Keratinocyte (primary cell): ENCODE data around the gene SHROOM3. TPM values are rescaled to one million over a fixed set of nuclear protein-coding genes. Genes with fewer than 3 reads are reported as not detected.

ENCODE experiments used
- DNase-seq: peaks from one replicate; pipeline ENCODE4 v3.0.0-alpha.2; 2011; ENCODE audit warnings: low read depth, missing footprints, low spot score
- FAIRE-seq: peaks from 2 replicates; lab custom pipeline; 2011; peaks lifted over from hg19 to GRCh38; lab: Jason Lieb, UNC
- H2AFZ ChIP-seq: 2 replicates; pipeline ENCODE4 v1.6.0; 2012; ENCODE audit warnings: low read length, control low read depth, inconsistent platforms; ENCODE audit not compliant: control insufficient read depth
- H3K27ac ChIP-seq: 2 replicates; pipeline ENCODE4 v1.5.1; 2011; ENCODE audit warnings: low read length; ENCODE audit not compliant: control insufficient read depth, insufficient read depth
- H3K27me3 ChIP-seq: 3 replicates; pipeline ENCODE4 v1.6.0; 2011; ENCODE audit warnings: low read length; ENCODE audit not compliant: control insufficient read depth, insufficient read depth; ENCODE audit errors: extremely low read depth
- H3K36me3 ChIP-seq, 2 experiments: 2 replicates in 1 of 2; 3 replicates in 1 of 2; pipeline ENCODE4 v1.5.1; 2011; ENCODE audit warnings: low read length in 2 of 2, mild to moderate bottlenecking in 1 of 2; ENCODE audit not compliant: control insufficient read depth in 2 of 2, insufficient read depth in 2 of 2; ENCODE audit errors: extremely low read depth in 1 of 2
- H3K4me1 ChIP-seq: 3 replicates; pipeline ENCODE4 v1.5.1; 2011; ENCODE audit warnings: low read length; ENCODE audit not compliant: control insufficient read depth, insufficient read depth; ENCODE audit errors: extremely low read depth
- H3K4me2 ChIP-seq: 3 replicates; pipeline ENCODE4 v1.6.0; 2011; ENCODE audit warnings: low read depth, low read length; ENCODE audit not compliant: control insufficient read depth, insufficient read depth; ENCODE audit errors: extremely low read depth
- H3K4me3 ChIP-seq, 3 experiments: fragments of 200-600 bp in 1 of 3; sonication (generic) in 1 of 3; 2 replicates in 2 of 3; 3 replicates in 1 of 3; pipeline ENCODE4 v1.5.1; 2011 to 2016; ENCODE audit warnings: low read length in 3 of 3, mild to moderate bottlenecking in 3 of 3, control low read depth in 2 of 3, inconsistent platforms in 1 of 3, low read depth in 1 of 3, mixed read lengths in 1 of 3, mixed run types in 1 of 3, moderate library complexity in 1 of 3; ENCODE audit not compliant: control insufficient read depth in 2 of 3, insufficient read depth in 2 of 3; ENCODE audit errors: extremely low read depth in 1 of 3
- H3K79me2 ChIP-seq: 2 replicates; pipeline ENCODE4 v1.6.0; 2012; ENCODE audit warnings: low read length; ENCODE audit not compliant: control insufficient read depth, insufficient read depth
- H3K9ac ChIP-seq: 3 replicates; pipeline ENCODE4 v1.6.0; 2011; ENCODE audit warnings: low read length; ENCODE audit not compliant: control insufficient read depth, insufficient read depth; ENCODE audit errors: extremely low read depth
- H3K9me1 ChIP-seq: 3 replicates; pipeline ENCODE4 v1.6.0; 2011; ENCODE audit warnings: low read length; ENCODE audit not compliant: control insufficient read depth, insufficient read depth; ENCODE audit errors: extremely low read depth
- H3K9me3 ChIP-seq: 2 replicates; pipeline ENCODE4 v1.5.1; 2012; ENCODE audit warnings: low read depth, low read length; ENCODE audit not compliant: control insufficient read depth
- H4K20me1 ChIP-seq: 3 replicates; pipeline ENCODE4 v1.6.0; 2011; ENCODE audit warnings: low read length; ENCODE audit not compliant: control insufficient read depth, insufficient read depth; ENCODE audit errors: extremely low read depth
- CTCF ChIP-seq, 3 experiments: IDR thresholded peaks in 1 of 3; conservative IDR thresholded peaks in 1 of 3; optimal IDR thresholded peaks in 1 of 3; 2 replicates in 2 of 3; 3 replicates in 1 of 3; pipeline versions ENCODE3 to v1.5.1; 2011; ENCODE audit warnings: low read length in 3 of 3, mild to moderate bottlenecking in 3 of 3, moderate library complexity in 2 of 3, control low read depth in 1 of 3, inconsistent platforms in 1 of 3; ENCODE audit not compliant: insufficient read depth in 2 of 3; ENCODE audit errors: extremely low read depth in 1 of 3
- EZH2 ChIP-seq: IDR thresholded peaks from one replicate; pipeline ENCODE4 v1.6.1; 2012; ENCODE audit warnings: inconsistent platforms, mild to moderate bottlenecking, low read length, moderate library complexity
- dilution Hi-C: fragments of 300-500 bp; cut with MboI; formaldehyde crosslinking; loops from one replicate; pipeline ENCODE4 v1.7.0; 2020; ENCODE audit warnings: low sequenced_read_pairs; ENCODE audit not compliant: extremely low pct_ligation_motif_present
- polyA plus RNA-seq, 5 experiments: library from polyadenylated mRNA; depleted of rRNA in 3 of 5; stranded (reverse) in 3 of 5; stranded (forward) in 1 of 5; unstranded in 1 of 5; fragments of >200 nt; gene quantifications; 1 replicate in 1 of 5; 2 replicates in 3 of 5; 3 replicates in 1 of 5; pipeline versions ENCODE4 v1.2.1 to v1.2.3, GENCODE V29; 2011 to 2012; ENCODE audit warnings: missing spikeins in 2 of 5, low read depth in 1 of 5, low replicate concordance in 1 of 5

Gene SHROOM3
- polyA plus RNA-seq, 1 donor (not counting 4 experiments of a cell fraction or from before 2014, with no cell fraction given) = 4.9 TPM

GRCh38 chr4:76725039-76725438 is 290.0 kb downstream of the SHROOM3 start:
- Histone ChIP-seq H3K9ac (no peak overlapping the region), H3K27me3 (no peaks in the 10 kb centered on the region), H3K9me1 (no peaks in the 10 kb centered on the region), H4K20me1 (no peaks in the 10 kb centered on the region), H2AFZ (no peak overlapping the region), H3K4me1 (peaks cover 30% of the 10 kb centered on the region), H3K9me3 (no peaks in the 10 kb centered on the region), H3K4me2 (no peak overlapping the region), H3K4me3 (no peak overlapping the region), H3K27ac (no peak overlapping the region), H3K79me2 (peaks cover 8% of the 10 kb centered on the region), H3K36me3 (peaks cover 0 to 2% of the 10 kb centered on the region in 2 experiments)
- no peak for DNase-seq
- dilution Hi-C loops = no loop called here
- no peak for FAIRE-seq
- no peak for TF ChIP-seq EZH2
- no peak for TF ChIP-seq CTCF (optimal IDR thresholded peaks at IDR 0.05 in 1 of 3, IDR thresholded peaks at IDR 0.05 in 1 of 3, conservative IDR thresholded peaks at IDR 0.05 in 1 of 3; ENCODE audit: extremely low read depth in 1 of 3, insufficient read depth in 2 of 3, low read length in 3 of 3)

- FAIRE-seq (no peak), DNase-seq (no peak)
- Histone ChIP-seq H3K9ac (no peak overlapping the region), H3K27ac (no peak overlapping the region), H3K9me3 (no peaks in the 10 kb centered on the region), H3K4me2 (peak overlapping the region; percentile 8), H3K79me2 (peaks cover 8% of the 10 kb centered on the region), H3K4me1 (peaks cover 30% of the 10 kb centered on the region), H4K20me1 (no peaks in the 10 kb centered on the region), H3K27me3 (no peaks in the 10 kb centered on the region), H3K36me3 (peaks cover 2 to 4% of the 10 kb centered on the region in 2 experiments), H2AFZ (no peak overlapping the region), H3K4me3 (no peak overlapping the region), H3K9me1 (no peaks in the 10 kb centered on the region)
- TF ChIP-seq EZH2 (no peak), CTCF (optimal IDR thresholded peaks at IDR 0.05 in 1 of 3, IDR thresholded peaks at IDR 0.05 in 1 of 3, conservative IDR thresholded peaks at IDR 0.05 in 1 of 3; ENCODE audit: extremely low read depth in 1 of 3, insufficient read depth in 2 of 3, low read length in 3 of 3) (no peak)
- dilution Hi-C loops = no loop called here
Observed at GRCh38 chr4:76726176-76726575, 291.1 kb downstream of the SHROOM3 start.
